Endothelial cell of umbilical vein (primary cell): ENCODE measurements around the gene DDX55. TPM values are rescaled to one million over a fixed set of nuclear protein-coding genes. Genes with fewer than 3 reads are reported as not detected.

ENCODE experiments used
- BruUV-seq: library from RNA; stranded (reverse); fragments of 400-500 nt; replicated peaks from 2 replicates; lab custom pipeline; 2021; lab: Mats Ljungman, UMichigan
- CTCF ChIA-PET: fragments of 300-600, 350-600 bp; sonication (Branson Sonifier 250); formaldehyde crosslinking; loops from one replicate; lab custom pipeline; 2021; ENCODE audit warnings: antibody characterized with exemption, inconsistent platforms; lab: Charles Lee
- POLR2A ChIA-PET: fragments of 300-600, 350-600 bp; sonication (Branson Sonifier 250); formaldehyde crosslinking; loops from one replicate; lab custom pipeline; 2021; ENCODE audit warnings: antibody characterized with exemption, inconsistent platforms; lab: Charles Lee
- DNase-seq: peaks from one replicate; pipeline ENCODE4 v3.0.0-alpha.2; 2011; ENCODE audit warnings: low read depth, low spot score
- FAIRE-seq: peaks from 2 replicates; lab custom pipeline; 2011; peaks lifted over from hg19 to GRCh38; lab: Jason Lieb, UNC
- H2AFZ ChIP-seq: 2 replicates; pipeline ENCODE4 v1.6.0; 2012; ENCODE audit warnings: low read depth, low read length, control low read depth, inconsistent platforms
- H3K27ac ChIP-seq: 2 replicates; pipeline ENCODE4 v1.5.1; 2011; ENCODE audit warnings: low read depth, mild to moderate bottlenecking, control low read depth, low read length, moderate library complexity; ENCODE audit not compliant: insufficient read depth
- H3K27me3 ChIP-seq, 2 experiments: 2 replicates each; pipeline versions ENCODE4 v1.6.0 to v1.6.1; 2011; ENCODE audit warnings: low read length in 2 of 2, mixed read lengths in 1 of 2; ENCODE audit not compliant: control insufficient read depth in 2 of 2, insufficient read depth in 2 of 2
- H3K36me3 ChIP-seq, 2 experiments: 2 replicates in 1 of 2; 3 replicates in 1 of 2; pipeline ENCODE4 v1.5.1; 2011; ENCODE audit warnings: low read length in 2 of 2, mild to moderate bottlenecking in 1 of 2, moderate library complexity in 1 of 2; ENCODE audit not compliant: control insufficient read depth in 2 of 2, insufficient read depth in 2 of 2; ENCODE audit errors: extremely low read depth in 1 of 2
- H3K4me1 ChIP-seq: 3 replicates; pipeline ENCODE4 v1.5.1; 2011; ENCODE audit warnings: mild to moderate bottlenecking, low read length; ENCODE audit not compliant: control insufficient read depth, insufficient read depth; ENCODE audit errors: extremely low read depth
- H3K4me2 ChIP-seq: 2 replicates; pipeline ENCODE4 v1.6.1; 2011; ENCODE audit warnings: low read length, control low read depth, mixed read lengths; ENCODE audit not compliant: insufficient read depth
- H3K4me3 ChIP-seq, 3 experiments: fragments of 200-600 bp in 1 of 3; sonication (generic), shearing (Covaris generic) in 1 of 3; replicated peaks in 1 of 3; 2 replicates each; pipeline ENCODE4 v1.5.1; 2011 to 2016; ENCODE audit warnings: control low read depth in 3 of 3, low read length in 3 of 3, mild to moderate bottlenecking in 2 of 3, inconsistent platforms in 1 of 3, low read depth in 1 of 3, moderate library complexity in 1 of 3; ENCODE audit not compliant: insufficient read depth in 1 of 3
- H3K79me2 ChIP-seq: 2 replicates; pipeline ENCODE4 v1.6.0; 2012; ENCODE audit warnings: low read length, inconsistent platforms; ENCODE audit not compliant: control insufficient read depth, insufficient read depth
- H3K9ac ChIP-seq: replicated peaks from 2 replicates; pipeline ENCODE3; 2011; ENCODE audit warnings: low read length, control low read depth; ENCODE audit not compliant: insufficient read depth; ENCODE audit errors: extremely low read depth
- H3K9me1 ChIP-seq: replicated peaks from 3 replicates; pipeline ENCODE4 v1.6.0; 2011; ENCODE audit warnings: mild to moderate bottlenecking, low read length; ENCODE audit not compliant: control insufficient read depth, insufficient read depth; ENCODE audit errors: extremely low read depth
- H3K9me3 ChIP-seq: replicated peaks from 2 replicates; pipeline ENCODE4 v1.5.1; 2012; ENCODE audit warnings: low read length, inconsistent platforms; ENCODE audit not compliant: control insufficient read depth, insufficient read depth
- H4K20me1 ChIP-seq: replicated peaks from 2 replicates; pipeline ENCODE3; 2011; ENCODE audit warnings: mild to moderate bottlenecking, low read length; ENCODE audit not compliant: control insufficient read depth, insufficient read depth; ENCODE audit errors: extremely low read depth
- CTCF ChIP-seq, 2 donors: IDR thresholded peaks; 1 replicate in 1 of 2; 2 replicates in 1 of 2; pipeline ENCODE4 v1.5.1; 2011; ENCODE audit warnings: low read length in 2 of 2, mild to moderate bottlenecking in 2 of 2, moderate library complexity in 2 of 2, control low read depth in 1 of 2, inconsistent platforms in 1 of 2, low read depth in 1 of 2; ENCODE audit not compliant: insufficient read depth in 1 of 2; ENCODE audit errors: extremely low read depth in 1 of 2
- EZH2 ChIP-seq: IDR thresholded peaks from 2 replicates; pipeline ENCODE4 v1.6.1; 2012; ENCODE audit warnings: borderline replicate concordance, low read depth, mild to moderate bottlenecking, moderate library complexity, low read length, inconsistent platforms; ENCODE audit not compliant: severe bottlenecking
- FOS ChIP-seq: IDR thresholded peaks from 2 replicates; pipeline ENCODE4 v1.6.1; 2011; ENCODE audit warnings: mild to moderate bottlenecking, low read length, moderate library complexity, borderline replicate concordance; ENCODE audit not compliant: insufficient read depth
- GATA2 ChIP-seq: IDR thresholded peaks from 2 replicates; pipeline ENCODE4 v1.7.0; 2011; ENCODE audit warnings: low read depth, mild to moderate bottlenecking, moderate library complexity, mixed read lengths, low read length; ENCODE audit not compliant: insufficient read length, insufficient read depth
- JUN ChIP-seq: IDR thresholded peaks from 2 replicates; pipeline ENCODE4 v1.6.1; 2011; ENCODE audit warnings: borderline replicate concordance, low read depth; ENCODE audit not compliant: insufficient read length, insufficient read depth
- MAX ChIP-seq: IDR thresholded peaks from 2 replicates; pipeline ENCODE4 v1.6.1; 2011; ENCODE audit not compliant: insufficient read depth, insufficient read length
- MYC ChIP-seq: IDR thresholded peaks from one replicate; pipeline ENCODE4 v1.6.1; 2011; ENCODE audit warnings: mild to moderate bottlenecking, low read depth, low read length
- POLR2A ChIP-seq: IDR thresholded peaks from 2 replicates; pipeline ENCODE4 v1.6.1; 2012; ENCODE audit warnings: low read depth, mild to moderate bottlenecking, control low read depth, low read length
- POLR2AphosphoS5 ChIP-seq: IDR thresholded peaks from 2 replicates; pipeline ENCODE4 v1.6.1; 2012; ENCODE audit warnings: low read depth, mild to moderate bottlenecking, control low read depth, low read length, moderate library complexity; ENCODE audit not compliant: insufficient read depth
- dilution Hi-C: fragments of 300-500 bp; cut with MboI; formaldehyde crosslinking; loops from one replicate; pipeline ENCODE4 v1.15.0; 2019; ENCODE audit warnings: low sequenced_read_pairs; ENCODE audit not compliant: extremely low pct_ligation_motif_present
- intact Hi-C: fragments of 100-400 bp; cut with micrococcal nuclease; formaldehyde crosslinking; loops from one replicate; pipeline ENCODE4 v1.10.0; 2022
- polyA plus RNA-seq, 4 experiments: library from polyadenylated mRNA; depleted of rRNA in 3 of 4; stranded (reverse) in 3 of 4; unstranded in 1 of 4; fragments of >200 nt; gene quantifications; 2 replicates each; pipeline versions ENCODE4 v1.2.1 to v1.2.3, GENCODE V29; 2011 to 2012; ENCODE audit warnings: missing spikeins in 1 of 4
- total RNA-seq: library from RNA; stranded (reverse); gene quantifications from 2 replicates; pipeline ENCODE4 v1.2.3, GENCODE V29; 2021

DDX55 gene
- total and polyA plus RNA-seq, 2 donors (not counting 3 experiments of a cell fraction or from before 2014, with no cell fraction given) = 17.8 to 25.9 TPM

- Histone ChIP-seq H3K4me1 (no peaks in the 10 kb centered on the region), H3K9ac (no peak overlapping the region), H3K4me2 (no peak overlapping the region), H3K27ac (no peak overlapping the region), H3K4me3 (no peak overlapping the region), H3K27me3 (no peaks in the 10 kb centered on the region), H3K36me3 (peaks cover 8 to 12% of the 10 kb centered on the region in 2 experiments), H4K20me1 (no peaks in the 10 kb centered on the region), H2AFZ (no peak overlapping the region), H3K9me3 (no peaks in the 10 kb centered on the region), H3K79me2 (no peaks in the 10 kb centered on the region), H3K9me1 (no peaks in the 10 kb centered on the region)
- no peak for DNase-seq
- dilution Hi-C loops (no loop called here), intact Hi-C loops (no loop called here)
- CTCF ChIA-PET = no interaction called here
- BruUV-seq = no TSS peak
- POLR2A ChIA-PET = no interaction called here
- no peak for FAIRE-seq
- no peak for TF ChIP-seq EZH2
- TF ChIP-seq MAX = no peak
- TF ChIP-seq FOS = no peak
- TF ChIP-seq MYC = no peak
- TF ChIP-seq POLR2AphosphoS5 = no peak
- TF ChIP-seq JUN = no peak
- no peak for TF ChIP-seq CTCF (IDR thresholded peaks at IDR 0.05; ENCODE audit: extremely low read depth in 1 of 2, insufficient read depth in 1 of 2, low read depth in 1 of 2, low read length in 2 of 2)
- TF ChIP-seq POLR2A = no peak
- TF ChIP-seq GATA2 = no peak
Observed at GRCh38 chr12:123648401-123648800, 46.5 kb downstream of the DDX55 start.
